ENCODE measurements around the gene MGAT5B.

DNA sequence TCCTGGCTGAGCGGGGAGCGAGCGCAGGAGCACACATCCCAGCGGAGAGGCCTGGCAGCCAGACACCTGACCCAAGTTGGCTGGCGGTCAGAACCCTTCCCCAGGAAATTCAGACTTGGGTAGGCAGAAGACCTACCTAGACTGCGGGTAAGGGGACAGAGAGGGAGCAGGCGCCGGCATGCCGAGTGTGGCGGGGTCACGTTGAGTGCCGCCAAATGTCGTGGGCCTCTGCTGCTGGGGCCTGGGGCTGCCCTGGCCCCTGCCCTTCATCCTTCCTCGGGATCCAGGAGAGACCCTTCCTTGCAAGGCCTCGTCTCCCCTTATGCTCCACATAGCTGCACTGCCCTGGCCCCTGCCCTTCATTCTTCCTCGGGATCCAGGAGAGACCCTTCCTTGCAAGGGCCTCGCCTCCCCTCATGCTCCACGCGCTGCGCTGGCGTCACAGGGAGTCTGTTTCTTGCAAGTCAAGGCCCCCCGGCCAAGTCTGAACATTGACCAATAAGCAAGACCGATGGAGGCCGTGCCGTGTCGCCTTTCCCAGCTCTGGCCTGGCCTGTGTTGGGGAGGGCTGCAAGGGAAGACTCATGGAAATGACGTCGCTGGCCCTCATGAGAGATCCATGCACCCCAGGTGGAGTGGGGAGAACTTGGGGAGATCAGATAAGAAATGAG is 47.8 kb downstream of the MGAT5B start:
- TF ChIP-seq TAF1 (conservative IDR thresholded peaks at IDR 0.05) (no peak), YY1 (IDR thresholded peaks at IDR 0.05) (no peak), FOXA1 (IDR thresholded peaks at IDR 0.05) (no peak), GABPA (IDR thresholded peaks at IDR 0.05 in 1 of 2, conservative IDR thresholded peaks at IDR 0.05 in 1 of 2) (no peak), EGR1 (IDR thresholded peaks at IDR 0.05; ENCODE audit: low read depth in 2 of 2) (no peak), HNF4G (IDR thresholded peaks at IDR 0.05) (no peak), RAD21 (IDR thresholded peaks at IDR 0.05) (no peak), SP1 (IDR thresholded peaks at IDR 0.05) (no peak)
- TF ChIP-seq, protein P1, sequence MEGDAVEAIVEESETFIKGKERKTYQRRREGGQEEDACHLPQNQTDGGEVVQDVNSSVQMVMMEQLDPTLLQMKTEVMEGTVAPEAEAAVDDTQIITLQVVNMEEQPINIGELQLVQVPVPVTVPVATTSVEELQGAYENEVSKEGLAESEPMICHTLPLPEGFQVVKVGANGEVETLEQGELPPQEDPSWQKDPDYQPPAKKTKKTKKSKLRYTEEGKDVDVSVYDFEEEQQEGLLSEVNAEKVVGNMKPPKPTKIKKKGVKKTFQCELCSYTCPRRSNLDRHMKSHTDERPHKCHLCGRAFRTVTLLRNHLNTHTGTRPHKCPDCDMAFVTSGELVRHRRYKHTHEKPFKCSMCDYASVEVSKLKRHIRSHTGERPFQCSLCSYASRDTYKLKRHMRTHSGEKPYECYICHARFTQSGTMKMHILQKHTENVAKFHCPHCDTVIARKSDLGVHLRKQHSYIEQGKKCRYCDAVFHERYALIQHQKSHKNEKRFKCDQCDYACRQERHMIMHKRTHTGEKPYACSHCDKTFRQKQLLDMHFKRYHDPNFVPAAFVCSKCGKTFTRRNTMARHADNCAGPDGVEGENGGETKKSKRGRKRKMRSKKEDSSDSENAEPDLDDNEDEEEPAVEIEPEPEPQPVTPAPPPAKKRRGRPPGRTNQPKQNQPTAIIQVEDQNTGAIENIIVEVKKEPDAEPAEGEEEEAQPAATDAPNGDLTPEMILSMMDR (IDR thresholded peaks at IDR 0.05; ENCODE audit: low read depth, low read length, missing input control) = no peak
- TF ChIP-seq, protein P2, sequence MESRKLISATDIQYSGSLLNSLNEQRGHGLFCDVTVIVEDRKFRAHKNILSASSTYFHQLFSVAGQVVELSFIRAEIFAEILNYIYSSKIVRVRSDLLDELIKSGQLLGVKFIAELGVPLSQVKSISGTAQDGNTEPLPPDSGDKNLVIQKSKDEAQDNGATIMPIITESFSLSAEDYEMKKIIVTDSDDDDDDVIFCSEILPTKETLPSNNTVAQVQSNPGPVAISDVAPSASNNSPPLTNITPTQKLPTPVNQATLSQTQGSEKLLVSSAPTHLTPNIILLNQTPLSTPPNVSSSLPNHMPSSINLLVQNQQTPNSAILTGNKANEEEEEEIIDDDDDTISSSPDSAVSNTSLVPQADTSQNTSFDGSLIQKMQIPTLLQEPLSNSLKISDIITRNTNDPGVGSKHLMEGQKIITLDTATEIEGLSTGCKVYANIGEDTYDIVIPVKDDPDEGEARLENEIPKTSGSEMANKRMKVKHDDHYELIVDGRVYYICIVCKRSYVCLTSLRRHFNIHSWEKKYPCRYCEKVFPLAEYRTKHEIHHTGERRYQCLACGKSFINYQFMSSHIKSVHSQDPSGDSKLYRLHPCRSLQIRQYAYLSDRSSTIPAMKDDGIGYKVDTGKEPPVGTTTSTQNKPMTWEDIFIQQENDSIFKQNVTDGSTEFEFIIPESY (IDR thresholded peaks at IDR 0.05) = no peak
- TF ChIP-seq, protein P3, sequence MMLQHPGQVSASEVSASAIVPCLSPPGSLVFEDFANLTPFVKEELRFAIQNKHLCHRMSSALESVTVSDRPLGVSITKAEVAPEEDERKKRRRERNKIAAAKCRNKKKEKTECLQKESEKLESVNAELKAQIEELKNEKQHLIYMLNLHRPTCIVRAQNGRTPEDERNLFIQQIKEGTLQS (IDR thresholded peaks at IDR 0.05) = no peak
- TF ChIP-seq, protein P4, sequence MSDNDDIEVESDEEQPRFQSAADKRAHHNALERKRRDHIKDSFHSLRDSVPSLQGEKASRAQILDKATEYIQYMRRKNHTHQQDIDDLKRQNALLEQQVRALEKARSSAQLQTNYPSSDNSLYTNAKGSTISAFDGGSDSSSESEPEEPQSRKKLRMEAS (IDR thresholded peaks at IDR 0.05) = no peak
